Trophoblast cell (in vitro differentiated cells and primary cell): Measurements from ENCODE around the gene TEAD4.

Source experiments
- DNase-seq, 2 donors: peaks; one replicate each; pipeline ENCODE4 v3.0.0-alpha.2; 2016
- H2AFZ ChIP-seq: 2 replicates; pipeline ENCODE4 v1.6.1; 2013; ENCODE audit warnings: low read length, moderate library complexity, mild to moderate bottlenecking; ENCODE audit not compliant: insufficient read depth, poor library complexity
- H2AK5ac ChIP-seq: 2 replicates; pipeline ENCODE4 v1.6.1; 2013; ENCODE audit warnings: mild to moderate bottlenecking, low read length
- H2BK120ac ChIP-seq: 2 replicates; pipeline ENCODE4 v1.6.1; 2013; ENCODE audit warnings: low read length, mild to moderate bottlenecking, moderate library complexity; ENCODE audit not compliant: insufficient read depth, poor library complexity
- H2BK12ac ChIP-seq: 2 replicates; pipeline ENCODE4 v1.6.1; 2013; ENCODE audit warnings: mild to moderate bottlenecking, low read length, moderate library complexity
- H2BK5ac ChIP-seq: 2 replicates; pipeline ENCODE4 v1.6.1; 2013; ENCODE audit warnings: low read length, low read depth, moderate library complexity, mild to moderate bottlenecking; ENCODE audit not compliant: poor library complexity
- H3K14ac ChIP-seq: 2 replicates; pipeline ENCODE4 v1.6.1; 2013; ENCODE audit warnings: mild to moderate bottlenecking, low read length
- H3K18ac ChIP-seq: 2 replicates; pipeline ENCODE4 v1.6.1; 2013; ENCODE audit warnings: mild to moderate bottlenecking, low read length
- H3K23ac ChIP-seq: 2 replicates; pipeline ENCODE4 v1.6.1; 2013; ENCODE audit warnings: low read length
- H3K27ac ChIP-seq: 2 replicates; pipeline ENCODE4 v1.5.1; 2013; ENCODE audit warnings: low read depth, mild to moderate bottlenecking, inconsistent platforms, low read length, moderate library complexity
- H3K27me3 ChIP-seq: 2 replicates; pipeline ENCODE4 v1.6.1; 2013; ENCODE audit warnings: inconsistent platforms, mild to moderate bottlenecking, low read length, moderate library complexity; ENCODE audit not compliant: insufficient read depth
- H3K36me3 ChIP-seq, 2 experiments: 1 replicate in 1 of 2; 2 replicates in 1 of 2; pipeline ENCODE4 v1.6.1; 2013; ENCODE audit warnings: low read length in 2 of 2, mild to moderate bottlenecking in 2 of 2, moderate library complexity in 1 of 2; ENCODE audit not compliant: insufficient read depth in 2 of 2, control insufficient read depth in 1 of 2
- H3K4ac ChIP-seq: 2 replicates; pipeline ENCODE4 v1.6.1; 2013; ENCODE audit warnings: low read depth, mild to moderate bottlenecking, low read length, moderate library complexity
- H3K4me1 ChIP-seq, 2 experiments: 1 replicate in 1 of 2; 2 replicates in 1 of 2; pipeline ENCODE4 v1.6.1; 2013; ENCODE audit warnings: low read length in 2 of 2, mild to moderate bottlenecking in 2 of 2, moderate library complexity in 1 of 2; ENCODE audit not compliant: insufficient read depth in 2 of 2, control insufficient read depth in 1 of 2
- H3K4me2 ChIP-seq: 2 replicates; pipeline ENCODE4 v1.6.1; 2013; ENCODE audit warnings: inconsistent platforms, mild to moderate bottlenecking, low read length, moderate library complexity
- H3K4me3 ChIP-seq: 2 replicates; pipeline ENCODE4 v1.5.1; 2013; ENCODE audit warnings: mild to moderate bottlenecking, low read depth, low read length, inconsistent platforms
- H3K79me1 ChIP-seq: one replicate; pipeline ENCODE4 v1.6.1; 2013; ENCODE audit warnings: low read length
- H3K79me2 ChIP-seq: 2 replicates; pipeline ENCODE4 v1.6.1; 2013; ENCODE audit warnings: low read length, mild to moderate bottlenecking; ENCODE audit not compliant: control insufficient read depth, insufficient read depth, poor library complexity
- H3K9ac ChIP-seq: 2 replicates; pipeline ENCODE4 v1.6.1; 2013; ENCODE audit warnings: mild to moderate bottlenecking, low read length
- H3K9me3 ChIP-seq: 2 replicates; pipeline ENCODE4 v1.6.1; 2013; ENCODE audit warnings: low read depth, mild to moderate bottlenecking, control low read depth, inconsistent platforms, low read length; ENCODE audit not compliant: insufficient read depth
- H4K12ac ChIP-seq: 2 replicates; pipeline ENCODE4 v1.6.1; 2013; ENCODE audit warnings: low read depth, mild to moderate bottlenecking, low read length, moderate library complexity
- H4K8ac ChIP-seq: 2 replicates; pipeline ENCODE4 v1.6.1; 2013; ENCODE audit warnings: low read depth, mild to moderate bottlenecking, low read length, moderate library complexity
- H4K91ac ChIP-seq: one replicate; pipeline ENCODE4 v1.6.1; 2013; ENCODE audit warnings: low read depth, mild to moderate bottlenecking, low read length, moderate library complexity
- WGBS: extraction: QIAGEN DNeasy Blood & Tissue Kit; methylation state at CpG from one replicate; pipeline ENCODE4 v1.1.7; 2013; ENCODE audit warnings: missing lambda C conversion rate; ENCODE audit not compliant: insufficient read length, insufficient coverage; ENCODE audit errors: extremely low coverage; 5-methylcytosine and 5-hydroxymethylcytosine counted together

Gene TEAD4

GRCh38 chr12:2997989-2998670 is 38.9 kb downstream of the TEAD4 start:
- H4K91ac ChIP-seq, result no peak overlapping the region
- H3K9me3 ChIP-seq, result no peaks in the 10 kb centered on the region
- DNase-seq, result no peak
- no peak overlapping the region for H2AK5ac ChIP-seq
- no peak overlapping the region for H3K9ac ChIP-seq
- no peak overlapping the region for H3K18ac ChIP-seq
- no peak overlapping the region for H2BK5ac ChIP-seq
- no peak overlapping the region for H2BK12ac ChIP-seq
- no peak overlapping the region for H3K14ac ChIP-seq
- no peak overlapping the region for H3K23ac ChIP-seq
- H2AFZ ChIP-seq, result no peak overlapping the region
- H3K4ac ChIP-seq, result no peak overlapping the region
- H3K4me1 ChIP-seq, result no peaks in the 10 kb centered on the region
- no peaks in the 10 kb centered on the region for H3K79me2 ChIP-seq
- H4K8ac ChIP-seq, result no peak overlapping the region
- H3K4me2 ChIP-seq, result no peak overlapping the region
- H3K79me1 ChIP-seq, result no peaks in the 10 kb centered on the region
- H3K36me3 ChIP-seq, result peaks cover 22 to 23% of the 10 kb centered on the region in 2 experiments
- H3K27ac ChIP-seq, result no peak overlapping the region
- no peak overlapping the region for H4K12ac ChIP-seq
- 100% methylated on average over 2 of the region's 15 CpGs for WGBS
- H2BK120ac ChIP-seq, result no peak overlapping the region
- no peaks in the 10 kb centered on the region for H3K27me3 ChIP-seq
- H3K4me3 ChIP-seq, result no peak overlapping the region

DNA sequence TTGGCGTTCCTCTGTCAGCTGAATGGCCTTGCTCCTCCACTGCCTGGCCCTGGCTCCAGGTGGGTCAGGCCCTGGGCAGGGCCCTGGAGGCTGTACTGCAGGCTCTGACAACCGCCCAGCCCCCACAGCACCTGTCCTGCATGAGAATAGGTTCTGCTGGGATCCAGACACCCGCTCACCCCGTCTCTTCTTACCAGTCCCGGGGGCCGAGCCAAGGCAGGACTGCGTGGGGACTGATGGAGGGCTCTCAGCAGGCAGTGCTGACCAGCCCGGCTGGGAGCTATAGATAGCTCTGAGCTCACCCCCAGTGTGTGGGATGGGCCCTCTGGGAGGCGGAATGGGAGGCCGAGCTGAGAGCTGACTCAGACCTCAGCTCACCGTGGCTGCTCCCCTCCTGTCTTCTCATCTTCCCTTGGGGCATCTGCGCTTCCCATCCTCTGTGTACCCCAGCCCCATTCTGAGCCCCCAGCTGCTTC is 39.6 kb downstream of the TEAD4 start:
- no peak overlapping the region for H2AFZ ChIP-seq

GRCh38 chr12:2999265-2999841 is 40.2 kb downstream of the TEAD4 start:
- H4K8ac ChIP-seq, result no peak overlapping the region
- no peak overlapping the region for H2AK5ac ChIP-seq
- DNase-seq, result no peak
- H2BK120ac ChIP-seq, result no peak overlapping the region
- H3K79me2 ChIP-seq, result no peaks in the 10 kb centered on the region
- H3K4me1 ChIP-seq, result peaks cover 2 to 5% of the 10 kb centered on the region in 2 experiments
- no peaks in the 10 kb centered on the region for H3K79me1 ChIP-seq
- WGBS, result no CpG with 5 or more reads among the region's 23 CpGs
- H3K27me3 ChIP-seq, result no peaks in the 10 kb centered on the region
- no peak overlapping the region for H2BK12ac ChIP-seq
- H3K36me3 ChIP-seq, result peaks cover 21 to 28% of the 10 kb centered on the region in 2 experiments
- no peaks in the 10 kb centered on the region for H3K9me3 ChIP-seq
- H4K12ac ChIP-seq, result no peak overlapping the region
- H3K14ac ChIP-seq, result no peak overlapping the region
- no peak overlapping the region for H3K18ac ChIP-seq
- H3K4me3 ChIP-seq, result no peak overlapping the region
- no peak overlapping the region for H4K91ac ChIP-seq
- H3K4me2 ChIP-seq, result no peak overlapping the region
- no peak overlapping the region for H3K27ac ChIP-seq
- H2BK5ac ChIP-seq, result no peak overlapping the region
- no peak overlapping the region for H2AFZ ChIP-seq
- no peak overlapping the region for H3K23ac ChIP-seq
- H3K9ac ChIP-seq, result no peak overlapping the region
- no peak overlapping the region for H3K4ac ChIP-seq

More for the DNA sequence above, 39.6 kb downstream of the TEAD4 start:
- H4K8ac ChIP-seq, result no peak overlapping the region
- H3K79me2 ChIP-seq, result no peaks in the 10 kb centered on the region
- H3K9ac ChIP-seq, result no peak overlapping the region
- no peak overlapping the region for H3K18ac ChIP-seq
- no peak overlapping the region for H3K4me2 ChIP-seq
- H3K4me3 ChIP-seq, result no peak overlapping the region
- no peak overlapping the region for H3K27ac ChIP-seq
- H3K27me3 ChIP-seq, result no peaks in the 10 kb centered on the region
- H2BK12ac ChIP-seq, result no peak overlapping the region
- no peak overlapping the region for H3K14ac ChIP-seq
- H3K79me1 ChIP-seq, result no peaks in the 10 kb centered on the region
- no peaks in the 10 kb centered on the region for H3K9me3 ChIP-seq
- WGBS, result no CpG with 5 or more reads among the region's 12 CpGs
- H2BK120ac ChIP-seq, result no peak overlapping the region
- H2BK5ac ChIP-seq, result no peak overlapping the region
- no peak for DNase-seq
- H3K4me1 ChIP-seq, result no peaks in the 10 kb centered on the region
- no peak overlapping the region for H4K91ac ChIP-seq
- no peak overlapping the region for H4K12ac ChIP-seq
- no peak overlapping the region for H3K4ac ChIP-seq
- H3K23ac ChIP-seq, result no peak overlapping the region
- no peak overlapping the region for H2AK5ac ChIP-seq
- peaks cover 22 to 23% of the 10 kb centered on the region in 2 experiments for H3K36me3 ChIP-seq

DNA sequence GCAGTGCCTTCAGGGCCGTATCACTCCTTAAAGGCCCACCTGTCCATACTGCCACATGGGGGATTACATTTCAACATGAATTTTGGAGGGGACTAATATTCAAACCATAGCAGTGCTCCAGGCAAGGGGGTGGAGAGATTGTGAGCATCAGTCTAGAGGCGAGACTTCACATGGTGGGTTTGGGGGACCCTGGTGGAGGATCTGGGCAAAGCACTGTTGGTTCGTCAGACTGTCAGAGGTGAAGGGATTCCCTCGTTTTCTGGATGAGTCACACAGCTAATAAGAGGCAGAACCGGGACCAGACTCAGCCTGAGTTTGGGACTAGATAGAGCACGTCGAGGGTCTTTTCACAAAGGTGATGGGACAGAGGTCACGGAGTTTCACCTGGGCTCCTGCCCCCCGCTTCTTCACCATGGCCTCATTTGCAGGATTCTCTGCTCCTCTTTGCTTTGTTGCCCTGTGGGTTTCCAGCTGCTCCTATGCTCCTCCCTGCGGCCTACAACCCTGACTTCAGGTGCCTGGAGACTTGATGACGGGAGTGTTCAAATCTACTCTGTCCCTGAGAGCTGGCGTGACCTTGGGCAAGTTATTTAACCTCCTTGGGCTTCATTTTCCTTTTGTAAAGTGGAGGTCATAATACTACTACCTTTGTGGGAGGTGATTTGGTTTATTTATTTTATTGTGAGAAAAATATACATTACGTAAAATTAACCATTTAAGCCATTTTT is 41.5 kb downstream of the TEAD4 start:
- Histone ChIP-seq H3K79me2 (no peaks in the 10 kb centered on the region), H3K4me1 (peaks cover 11% of the 10 kb centered on the region in 2 experiments), H3K9ac (no peak overlapping the region), H2BK12ac (no peak overlapping the region), H3K36me3 (peaks cover 9 to 23% of the 10 kb centered on the region in 2 experiments), H3K27me3 (no peaks in the 10 kb centered on the region), H2AK5ac (no peak overlapping the region), H3K4ac (no peak overlapping the region), H2BK120ac (no peak overlapping the region), H3K4me3 (no peak overlapping the region), H3K23ac (no peak overlapping the region), H3K18ac (no peak overlapping the region), H3K4me2 (no peak overlapping the region), H2AFZ (no peak overlapping the region), H4K12ac (no peak overlapping the region), H3K27ac (no peak overlapping the region), H3K9me3 (no peaks in the 10 kb centered on the region), H2BK5ac (no peak overlapping the region), H3K79me1 (peaks cover 2% of the 10 kb centered on the region), H4K91ac (no peak overlapping the region), H4K8ac (no peak overlapping the region), H3K14ac (no peak overlapping the region)
- WGBS, result no CpG with 5 or more reads among the region's 13 CpGs
- DNase-seq, result no peak
